Right lobe of liver (tissue), 4 donors: ENCODE results near the gene NRXN3.

ENCODE experiments used
- POLR2A ChIP-seq: fragments of 450-650 bp; IDR thresholded peaks from one replicate; pipeline ENCODE4 v1.6.1; 2017; ENCODE audit warnings: antibody characterized with exemption, mild to moderate bottlenecking
- TF ChIP-seq, protein P1 (sequence below), 4 donors: fragments of 200-600 bp in 3 of 4; fragments of 450-650 bp in 1 of 4; IDR thresholded peaks; one replicate each; pipeline versions ENCODE4 v1.5.1 to v1.8.0; 2016 to 2022; ENCODE audit warnings: antibody characterized with exemption in 4 of 4, mild to moderate bottlenecking in 2 of 4
- donor health status: DM: no; HTN: no; CAD: no.
- donor health status: DM: no; HTN: no; CAD: no.
- donor health status: DM: no; HTN: yes; CAD: no.

DNA sequence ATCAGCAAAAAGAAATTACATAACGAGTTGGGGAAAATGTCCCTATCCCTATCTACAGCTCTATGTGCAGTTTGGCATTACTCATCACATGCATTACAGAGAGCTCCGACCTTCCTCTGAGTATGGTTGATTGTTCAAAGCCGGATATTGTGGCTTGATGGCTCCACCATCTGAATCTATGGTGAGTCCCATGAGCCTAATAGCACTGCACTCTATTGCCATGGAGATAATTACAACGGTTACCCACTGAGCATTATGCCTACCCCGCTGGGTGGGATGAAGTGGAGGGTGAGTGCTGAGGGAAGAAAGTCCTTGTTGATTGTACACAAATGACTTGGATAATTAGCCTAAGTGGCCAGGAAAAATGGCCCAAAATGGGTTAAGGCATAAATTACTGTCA is 800.5 kb downstream of the NRXN3 start:
- TF ChIP-seq, protein P1, sequence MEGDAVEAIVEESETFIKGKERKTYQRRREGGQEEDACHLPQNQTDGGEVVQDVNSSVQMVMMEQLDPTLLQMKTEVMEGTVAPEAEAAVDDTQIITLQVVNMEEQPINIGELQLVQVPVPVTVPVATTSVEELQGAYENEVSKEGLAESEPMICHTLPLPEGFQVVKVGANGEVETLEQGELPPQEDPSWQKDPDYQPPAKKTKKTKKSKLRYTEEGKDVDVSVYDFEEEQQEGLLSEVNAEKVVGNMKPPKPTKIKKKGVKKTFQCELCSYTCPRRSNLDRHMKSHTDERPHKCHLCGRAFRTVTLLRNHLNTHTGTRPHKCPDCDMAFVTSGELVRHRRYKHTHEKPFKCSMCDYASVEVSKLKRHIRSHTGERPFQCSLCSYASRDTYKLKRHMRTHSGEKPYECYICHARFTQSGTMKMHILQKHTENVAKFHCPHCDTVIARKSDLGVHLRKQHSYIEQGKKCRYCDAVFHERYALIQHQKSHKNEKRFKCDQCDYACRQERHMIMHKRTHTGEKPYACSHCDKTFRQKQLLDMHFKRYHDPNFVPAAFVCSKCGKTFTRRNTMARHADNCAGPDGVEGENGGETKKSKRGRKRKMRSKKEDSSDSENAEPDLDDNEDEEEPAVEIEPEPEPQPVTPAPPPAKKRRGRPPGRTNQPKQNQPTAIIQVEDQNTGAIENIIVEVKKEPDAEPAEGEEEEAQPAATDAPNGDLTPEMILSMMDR (IDR thresholded peaks at IDR 0.05), result no peak
- TF ChIP-seq POLR2A, result no peak
